ENCODE measurements around the gene LRRC53.

Gene LRRC53

GRCh38 chr1:74496669-74497068, 15.7 kb downstream of the LRRC53 start:
- DNase-seq (ENCODE audit: low read depth in 3 of 3): no peak

- DNase-seq (ENCODE audit: low read depth in 3 of 3): no peak
These were observed 26.4 kb downstream of the LRRC53 start for GRCh38 chr1:74486036-74486435.

GRCh38 chr1:74485622-74486021, 26.8 kb downstream of the LRRC53 start:
- DNase-seq (ENCODE audit: low read depth in 3 of 3): no peak

GRCh38 chr1:74481607-74482006, 30.8 kb downstream of the LRRC53 start:
- no peak for DNase-seq (ENCODE audit: low read depth in 3 of 3)

GRCh38 chr1:74480068-74480467, 32.3 kb downstream of the LRRC53 start:
- no peak for DNase-seq (ENCODE audit: low read depth in 3 of 3)

GRCh38 chr1:74478979-74479378, 33.4 kb downstream of the LRRC53 start:
- DNase-seq (ENCODE audit: low read depth in 3 of 3): no peak

- no peak for DNase-seq (ENCODE audit: low read depth in 3 of 3)
These were observed 37.8 kb downstream of the LRRC53 start for GRCh38 chr1:74474585-74474984.

- no peak for DNase-seq (ENCODE audit: low read depth in 3 of 3)
These were observed 40.9 kb downstream of the LRRC53 start for GRCh38 chr1:74471470-74471869.

- DNase-seq (ENCODE audit: low read depth in 3 of 3): no peak
These were observed 41.5 kb downstream of the LRRC53 start for GRCh38 chr1:74470936-74471335.

GRCh38 chr1:74470251-74470650, 42.2 kb downstream of the LRRC53 start:
- DNase-seq (ENCODE audit: low read depth in 3 of 3): no peak

GRCh38 chr1:74468982-74469603, 43.3 kb downstream of the LRRC53 start:
- DNase-seq (ENCODE audit: low read depth in 3 of 3): no peak

- no peak for DNase-seq (ENCODE audit: low read depth in 3 of 3)
These were observed 44.5 kb downstream of the LRRC53 start for GRCh38 chr1:74467786-74468377.

GRCh38 chr1:74465193-74465681, 47.2 kb downstream of the LRRC53 start:
- no peak for DNase-seq (ENCODE audit: low read depth in 3 of 3)

GRCh38 chr1:74464037-74464436, 48.4 kb downstream of the LRRC53 start:
- DNase-seq (ENCODE audit: low read depth in 3 of 3): no peak

- DNase-seq (ENCODE audit: low read depth in 3 of 3): no peak
These were observed 49.0 kb downstream of the LRRC53 start for GRCh38 chr1:74463333-74463988.

- no peak for DNase-seq (ENCODE audit: low read depth in 3 of 3)
These were observed 55.2 kb downstream of the LRRC53 start for GRCh38 chr1:74457253-74457652.

GRCh38 chr1:74455390-74455789, 57.0 kb downstream of the LRRC53 start:
- no peak for DNase-seq (ENCODE audit: low read depth in 3 of 3)

GRCh38 chr1:74453277-74453676, 59.1 kb downstream of the LRRC53 start:
- no peak for DNase-seq (ENCODE audit: low read depth in 3 of 3)

- DNase-seq (ENCODE audit: low read depth in 3 of 3): no peak
These were observed 60.4 kb downstream of the LRRC53 start for GRCh38 chr1:74452035-74452434.

GRCh38 chr1:74437035-74437434, 75.4 kb downstream of the LRRC53 start:
- DNase-seq (ENCODE audit: low read depth in 3 of 3): no peak

GRCh38 chr1:74436078-74436477, 76.3 kb downstream of the LRRC53 start:
- no peak for DNase-seq (ENCODE audit: low read depth in 3 of 3)

- no peak for DNase-seq (ENCODE audit: low read depth in 3 of 3)
These were observed 78.1 kb downstream of the LRRC53 start for GRCh38 chr1:74434321-74434720.

GRCh38 chr1:74432325-74432724, 80.1 kb downstream of the LRRC53 start:
- DNase-seq (ENCODE audit: low read depth in 3 of 3): no peak

Measured in stimulated activated CD4-positive, alpha-beta T cell treated with anti-CD3 and anti-CD28 coated beads, TNF-alpha, amount 100 ng/mL, for 4 hours (primary cell).